Neutrophil (primary cell): Measurements from ENCODE around the gene CENPT.
"Not testable (repeated sequence)": the region's sequence is repeated elsewhere in the genome, so short reads cannot be mapped to it uniquely, and the experiment has no call there.

Experiments used
- H3K27ac ChIP-seq: fragments of 200-600 bp; sonication (generic); 2 replicates; pipeline ENCODE4 v1.5.1; 2016; ENCODE audit warnings: mild to moderate bottlenecking, moderate library complexity
- H3K27me3 ChIP-seq: fragments of 200-600 bp; sonication (generic); 2 replicates; pipeline ENCODE4 v1.6.0; 2016; ENCODE audit warnings: mild to moderate bottlenecking
- H3K36me3 ChIP-seq: fragments of 200-600 bp; sonication (generic); 2 replicates; pipeline ENCODE4 v1.5.1; 2017
- H3K4me1 ChIP-seq, 2 experiments: fragments of 200-600 bp in 1 of 2; sonication (generic) in 1 of 2; 1 replicate in 1 of 2; 2 replicates in 1 of 2; pipeline versions ENCODE4 v1.5.1 to v1.6.1; 2013 to 2016; ENCODE audit warnings: low read depth in 1 of 2, low read length in 1 of 2, mild to moderate bottlenecking in 1 of 2, moderate library complexity in 1 of 2; ENCODE audit not compliant: control insufficient read depth in 1 of 2, insufficient read depth in 1 of 2
- H3K4me3 ChIP-seq, 2 experiments: fragments of 200-600 bp in 1 of 2; sonication (generic) in 1 of 2; 1 replicate in 1 of 2; 2 replicates in 1 of 2; pipeline ENCODE4 v1.5.1; 2013 to 2016; ENCODE audit warnings: low read depth in 1 of 2, low read length in 1 of 2, mild to moderate bottlenecking in 1 of 2, moderate library complexity in 1 of 2
- H3K9me3 ChIP-seq: fragments of 200-600 bp; sonication (generic); 2 replicates; pipeline ENCODE4 v1.5.1; 2016
- CTCF ChIP-seq: fragments of 200-600 bp; sonication (generic); IDR thresholded peaks from 2 replicates; pipeline ENCODE4 v1.5.1; 2016; ENCODE audit warnings: antibody characterized with exemption

Gene CENPT

GRCh38 chr16:67837811-67838210 is 9.7 kb downstream of the CENPT start:
- no peaks in the 10 kb centered on the region for H3K9me3 ChIP-seq
- no peaks in the 10 kb centered on the region for H3K27me3 ChIP-seq
- H3K4me1 ChIP-seq: peaks cover 22 to 25% of the 10 kb centered on the region in 2 experiments
- H3K4me3 ChIP-seq: no peak overlapping the region
- H3K27ac ChIP-seq: no peak overlapping the region
- TF ChIP-seq CTCF: no peak
- no peaks in the 10 kb centered on the region for H3K36me3 ChIP-seq

- peaks cover 19 to 23% of the 10 kb centered on the region in 2 experiments for H3K4me1 ChIP-seq
- H3K4me3 ChIP-seq, H3K27me3 ChIP-seq, H3K9me3 ChIP-seq, H3K27ac ChIP-seq, H3K36me3 ChIP-seq: not testable (repeated sequence)
Measured at GRCh38 chr16:67837190-67837589, 10.3 kb downstream of the CENPT start.

- Histone ChIP-seq H3K27me3 (no peaks in the 10 kb centered on the region), H3K36me3 (peaks cover 28% of the 10 kb centered on the region), H3K9me3 (no peaks in the 10 kb centered on the region), H3K4me3 (peak overlapping the region; percentile 74 to 93), H3K4me1 (peaks cover 14 to 16% of the 10 kb centered on the region in 2 experiments), H3K27ac (no peak overlapping the region)
- TF ChIP-seq CTCF: no peak
Measured at GRCh38 chr16:67834242-67834614, 13.3 kb downstream of the CENPT start.

DNA sequence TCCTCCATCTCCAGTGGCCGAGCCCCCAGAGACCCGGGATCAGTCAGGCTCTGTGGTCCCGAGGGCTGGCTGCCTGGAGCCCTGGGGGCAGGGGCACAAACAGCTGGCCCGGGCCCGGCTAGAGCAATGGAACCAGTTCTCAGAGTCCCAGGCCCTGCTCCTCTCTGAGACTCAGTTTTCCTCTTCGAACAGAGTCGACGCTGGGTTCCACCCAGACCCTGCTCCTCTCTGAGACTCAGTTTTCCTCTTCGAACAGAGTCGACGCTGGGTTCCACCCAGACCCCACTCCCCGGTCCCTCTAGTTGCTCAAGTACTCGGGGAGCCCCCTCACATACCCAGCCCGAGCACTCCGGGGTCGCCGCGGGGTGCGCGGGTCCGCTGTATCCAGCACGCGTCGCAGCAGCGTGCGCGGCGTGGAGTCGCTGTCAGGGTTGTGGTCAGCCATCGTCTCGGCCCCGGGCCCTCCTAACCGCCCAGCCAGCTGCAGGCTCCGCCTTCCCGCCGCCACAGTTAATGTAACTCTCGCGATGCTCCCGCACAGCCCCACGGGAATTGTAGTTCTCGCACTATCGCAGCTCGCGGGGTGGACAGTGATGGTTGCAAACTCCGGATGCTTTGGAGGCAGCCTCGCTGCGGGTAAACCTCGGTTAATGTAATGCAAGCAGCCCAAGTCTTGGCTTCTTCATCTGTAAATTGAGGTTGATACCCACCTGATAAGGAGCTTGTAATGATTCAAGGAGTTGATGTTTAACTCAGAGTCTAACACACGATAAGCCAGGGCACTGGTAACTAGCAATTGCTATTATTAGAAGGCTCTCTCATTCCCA is 13.9 kb downstream of the CENPT start:
- peak overlapping the region; percentile 46 for H3K27ac ChIP-seq
- peak overlapping the region; percentile 74 to 93 for H3K4me3 ChIP-seq
- no peak for TF ChIP-seq CTCF

DNA sequence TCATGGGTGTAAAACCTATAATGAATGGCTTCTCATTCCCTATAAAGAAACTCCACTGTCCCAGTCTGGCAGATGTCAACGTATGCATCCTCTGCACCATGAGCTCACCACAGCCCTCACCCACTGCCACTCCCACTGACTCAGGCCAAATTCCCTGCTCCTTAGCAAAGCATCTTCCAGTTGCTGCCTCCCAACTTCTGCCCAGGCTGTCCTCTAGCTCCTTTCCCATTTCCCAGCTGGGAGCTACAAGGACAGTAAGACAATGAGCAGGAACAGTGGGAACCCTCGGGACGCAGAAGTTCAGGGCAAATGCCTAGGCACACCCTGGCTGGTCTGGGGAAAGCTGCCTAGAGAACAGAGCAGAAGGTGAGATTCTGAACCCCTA is 14.5 kb downstream of the CENPT start:
- H3K36me3 ChIP-seq: peaks cover 40% of the 10 kb centered on the region
- H3K27me3 ChIP-seq: no peaks in the 10 kb centered on the region
- H3K9me3 ChIP-seq: no peaks in the 10 kb centered on the region
- peak overlapping the region; percentile 46 for H3K27ac ChIP-seq
- H3K4me3 ChIP-seq: peak overlapping the region; percentile 74 to 93
- H3K4me1 ChIP-seq: peaks cover 14 to 16% of the 10 kb centered on the region in 2 experiments
- no peak for TF ChIP-seq CTCF

More for the DNA sequence above, 13.9 kb downstream of the CENPT start:
- Histone ChIP-seq H3K4me1 (peaks cover 14 to 16% of the 10 kb centered on the region in 2 experiments), H3K27me3 (no peaks in the 10 kb centered on the region), H3K36me3 (peaks cover 34% of the 10 kb centered on the region), H3K9me3 (no peaks in the 10 kb centered on the region)

DNA sequence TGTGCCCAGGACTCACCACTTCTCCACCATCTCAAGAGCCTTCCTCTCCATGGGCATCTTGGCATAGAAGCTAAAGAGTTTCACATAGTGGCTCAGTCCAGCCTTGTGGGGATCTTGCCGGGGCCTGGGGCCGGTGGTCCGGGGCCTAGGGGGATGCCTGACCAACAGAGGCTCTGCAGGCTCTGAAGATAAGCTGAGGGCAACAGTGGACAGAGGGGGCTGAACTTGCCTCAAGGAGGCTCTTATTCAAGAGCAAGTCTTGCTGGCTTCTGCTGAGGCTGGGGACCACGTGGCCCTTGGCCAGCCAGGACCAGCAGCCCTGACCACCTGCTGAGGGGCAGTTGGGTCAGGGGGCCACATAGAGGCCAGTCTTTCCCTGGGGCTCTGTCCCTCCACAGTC is 18.8 kb downstream of the CENPT start:
- no peak for TF ChIP-seq CTCF
- peaks cover 9 to 12% of the 10 kb centered on the region in 2 experiments for H3K4me1 ChIP-seq
- no peak overlapping the region for H3K27ac ChIP-seq
- H3K4me3 ChIP-seq: no peak overlapping the region
- peaks cover 59% of the 10 kb centered on the region for H3K36me3 ChIP-seq
- H3K27me3 ChIP-seq: no peaks in the 10 kb centered on the region
- no peaks in the 10 kb centered on the region for H3K9me3 ChIP-seq
